HFFc6 (cell line): Measurements from ENCODE around the gene SLC8A2. TPM values are rescaled to one million over a fixed set of nuclear protein-coding genes. Genes with fewer than 3 reads are reported as not detected.

Experiments
- DNase-seq: peaks from one replicate; pipeline ENCODE4 v3.0.0-alpha.2; 2018
- H3K27ac Mint-ChIP-seq: 2 replicates; pipeline ENCODE4 v1.8.0; 2020; ENCODE audit warnings: mild to moderate bottlenecking, mixed read lengths
- H3K27me3 Mint-ChIP-seq: 2 replicates; pipeline ENCODE4 v1.8.0; 2021; ENCODE audit warnings: mild to moderate bottlenecking, moderate library complexity, mixed read lengths; ENCODE audit not compliant: insufficient read depth
- H3K36me3 Mint-ChIP-seq: 2 replicates; pipeline ENCODE4 v1.8.0; 2021; ENCODE audit warnings: low read depth, mixed read lengths
- H3K4me1 Mint-ChIP-seq: 2 replicates; pipeline ENCODE4 v1.8.0; 2020; ENCODE audit warnings: low read depth, mixed read lengths
- H3K4me3 Mint-ChIP-seq: 2 replicates; pipeline ENCODE4 v1.8.0; 2020; ENCODE audit warnings: mild to moderate bottlenecking, moderate library complexity, mixed read lengths
- H3K9me3 Mint-ChIP-seq: 2 replicates; pipeline ENCODE4 v1.8.0; 2020; ENCODE audit warnings: mild to moderate bottlenecking, mixed read lengths
- total RNA-seq, 6 experiments: library from RNA; stranded (reverse); fragmentation: NEBNext Ultra II Directional; extraction: Animal tissue kit (Norgen Biotek cat#: 25700); gene quantifications; 2 replicates in 1 of 6; 3 replicates in 5 of 6; pipeline ENCODE4 v1.2.3, GENCODE V29; 2021
- TF ChIP-seq, protein P1 (sequence below): fragments of 200-600 bp; sonication (generic); IDR thresholded peaks from 2 replicates; pipeline ENCODE4 v1.5.0; 2021; ENCODE audit warnings: antibody characterized with exemption, mild to moderate bottlenecking

SLC8A2 gene
- total RNA-seq, 6 experiments from 2014 or later: not detected

DNA sequence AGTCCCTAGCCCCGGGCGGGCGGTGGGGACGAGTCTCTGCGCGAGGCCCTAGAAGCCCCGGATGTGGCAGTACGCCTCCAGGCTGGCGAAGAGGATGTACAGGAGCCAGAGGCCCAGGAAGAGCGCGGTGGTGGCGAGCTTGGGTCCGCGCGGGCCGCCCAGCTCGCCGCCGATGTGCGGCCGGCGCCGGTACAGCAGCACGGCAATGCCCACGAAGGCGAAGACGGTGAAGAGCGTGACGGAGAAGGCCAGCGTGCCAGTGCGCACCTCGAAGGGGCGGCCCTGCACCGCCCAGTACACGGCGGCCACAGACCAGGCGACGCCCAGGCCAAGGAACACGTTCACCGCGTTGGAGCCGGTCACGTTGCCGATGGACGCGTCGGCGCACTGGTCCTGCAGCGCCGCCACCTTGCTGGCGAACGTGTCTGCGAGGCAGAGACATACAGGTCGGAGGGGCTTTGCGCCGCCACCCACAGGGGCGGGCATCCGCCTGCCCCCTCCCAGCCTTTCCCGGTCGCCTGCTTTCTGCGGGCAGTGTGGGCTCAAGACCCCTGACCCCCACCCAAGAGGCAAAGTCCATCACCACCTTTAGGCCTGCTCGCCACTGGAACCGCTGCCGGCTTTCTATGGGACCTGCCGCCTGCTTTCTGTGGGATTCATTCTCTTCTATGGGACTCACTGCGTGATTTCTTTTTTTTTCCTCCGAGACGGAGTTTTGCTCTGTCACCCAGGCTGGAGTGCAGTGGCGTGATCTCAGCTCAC lies 41.5 kb downstream of the SLC8A2 start:
- Mint-ChIP-seq H3K4me3 (peak overlapping the region; percentile 54), H3K27ac (0 out of 2 replicates have a peak overlapping the region, but pooled peaks have one; percentile 4)

DNA sequence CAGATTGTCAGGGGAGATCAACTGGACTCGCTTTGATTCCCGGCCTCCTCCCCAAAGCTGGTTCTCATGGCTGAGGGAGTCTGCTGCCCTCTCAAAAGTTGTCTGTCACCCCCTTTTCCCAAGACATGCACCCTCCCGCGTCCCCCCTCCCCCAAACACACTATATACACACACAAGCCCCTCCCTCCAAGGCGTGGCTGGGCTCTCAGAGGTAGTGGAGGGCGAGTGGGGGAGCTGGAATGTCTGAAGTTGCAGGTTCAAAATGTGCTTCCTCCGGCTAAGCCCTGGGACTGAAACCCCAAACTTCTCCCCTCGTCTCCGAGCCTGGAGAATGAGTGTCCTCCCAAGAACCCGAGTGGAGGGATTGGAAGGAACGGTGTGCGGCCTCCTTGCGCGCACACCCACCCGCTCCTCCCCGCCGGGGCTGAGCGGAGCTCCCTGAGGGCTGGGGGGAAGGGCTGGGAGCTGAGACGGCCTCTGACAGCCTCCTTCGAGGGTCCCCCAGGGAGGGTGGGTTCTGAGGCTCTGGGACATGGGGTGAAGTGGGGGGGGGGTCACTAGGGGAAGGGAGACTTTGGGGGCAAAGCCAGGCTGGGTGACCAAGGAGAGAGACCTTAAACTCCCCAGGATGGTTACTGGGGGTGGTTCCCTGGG lies 42.4 kb downstream of the SLC8A2 start:
- Mint-ChIP-seq H3K36me3 (no peaks in the 10 kb centered on the region), H3K4me3 (peak overlapping the region; percentile 54; the same call in 1 of the 2 replicates), H3K4me1 (no peaks in the 10 kb centered on the region), H3K27me3 (peaks cover 3% of the 10 kb centered on the region; the same call in 1 of the 2 replicates), H3K9me3 (no peaks in the 10 kb centered on the region), H3K27ac (no peak overlapping the region)
- TF ChIP-seq, protein P1, sequence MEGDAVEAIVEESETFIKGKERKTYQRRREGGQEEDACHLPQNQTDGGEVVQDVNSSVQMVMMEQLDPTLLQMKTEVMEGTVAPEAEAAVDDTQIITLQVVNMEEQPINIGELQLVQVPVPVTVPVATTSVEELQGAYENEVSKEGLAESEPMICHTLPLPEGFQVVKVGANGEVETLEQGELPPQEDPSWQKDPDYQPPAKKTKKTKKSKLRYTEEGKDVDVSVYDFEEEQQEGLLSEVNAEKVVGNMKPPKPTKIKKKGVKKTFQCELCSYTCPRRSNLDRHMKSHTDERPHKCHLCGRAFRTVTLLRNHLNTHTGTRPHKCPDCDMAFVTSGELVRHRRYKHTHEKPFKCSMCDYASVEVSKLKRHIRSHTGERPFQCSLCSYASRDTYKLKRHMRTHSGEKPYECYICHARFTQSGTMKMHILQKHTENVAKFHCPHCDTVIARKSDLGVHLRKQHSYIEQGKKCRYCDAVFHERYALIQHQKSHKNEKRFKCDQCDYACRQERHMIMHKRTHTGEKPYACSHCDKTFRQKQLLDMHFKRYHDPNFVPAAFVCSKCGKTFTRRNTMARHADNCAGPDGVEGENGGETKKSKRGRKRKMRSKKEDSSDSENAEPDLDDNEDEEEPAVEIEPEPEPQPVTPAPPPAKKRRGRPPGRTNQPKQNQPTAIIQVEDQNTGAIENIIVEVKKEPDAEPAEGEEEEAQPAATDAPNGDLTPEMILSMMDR: no peak
- DNase-seq: no peak

More for the DNA sequence above, 41.5 kb downstream of the SLC8A2 start:
- no peaks in the 10 kb centered on the region for H3K36me3 Mint-ChIP-seq
- H3K27me3 Mint-ChIP-seq: peaks cover 1% of the 10 kb centered on the region; the same call in 1 of the 2 replicates
- H3K9me3 Mint-ChIP-seq: no peaks in the 10 kb centered on the region
- DNase-seq: peak; percentile 52
- TF ChIP-seq, protein P1: peak; percentile 64
- no peaks in the 10 kb centered on the region; the same call in 1 of the 2 replicates for H3K4me1 Mint-ChIP-seq

DNA sequence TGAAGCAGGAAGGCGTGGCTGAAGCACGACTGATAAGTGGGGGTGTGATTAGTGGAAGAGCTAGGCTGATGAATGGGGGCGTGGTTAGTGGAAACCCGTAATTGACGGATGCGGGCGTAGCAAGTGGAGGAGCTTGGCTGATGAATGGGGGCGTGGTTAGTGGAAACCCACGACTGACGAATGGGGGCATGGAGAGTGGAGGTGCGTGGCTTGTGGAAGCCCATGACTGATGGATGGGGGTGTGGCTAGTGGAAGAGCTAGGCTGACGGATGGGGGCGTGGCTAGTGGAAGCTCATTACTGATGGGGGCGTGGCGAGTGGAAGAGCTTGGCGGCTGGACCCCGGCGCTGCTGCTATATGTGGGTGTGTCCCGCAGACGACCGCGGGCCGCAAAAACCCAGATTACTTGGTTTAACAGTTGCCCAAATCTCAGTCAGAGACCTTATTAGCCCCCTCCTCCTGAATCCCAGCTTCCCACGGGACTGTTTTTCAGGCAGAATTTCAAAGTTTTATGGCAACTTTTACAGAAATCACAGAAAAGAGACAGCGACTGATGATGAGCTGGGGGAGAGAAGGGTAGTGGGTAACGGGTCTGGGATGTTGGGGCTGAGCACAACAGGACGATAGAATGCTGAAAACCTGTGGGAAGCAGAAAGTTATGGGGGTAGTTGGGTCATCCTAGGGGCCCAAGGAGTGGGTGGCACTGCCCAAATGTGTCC lies 43.4 kb downstream of the SLC8A2 start:
- TF ChIP-seq, protein P1: no peak
- no peak overlapping the region for H3K27ac Mint-ChIP-seq
- no peaks in the 10 kb centered on the region for H3K36me3 Mint-ChIP-seq
- no peaks in the 10 kb centered on the region for H3K4me1 Mint-ChIP-seq
- peak; percentile 96 for DNase-seq
- H3K9me3 Mint-ChIP-seq: no peaks in the 10 kb centered on the region
- no peak overlapping the region for H3K4me3 Mint-ChIP-seq
- H3K27me3 Mint-ChIP-seq: peaks cover 12% of the 10 kb centered on the region

DNA sequence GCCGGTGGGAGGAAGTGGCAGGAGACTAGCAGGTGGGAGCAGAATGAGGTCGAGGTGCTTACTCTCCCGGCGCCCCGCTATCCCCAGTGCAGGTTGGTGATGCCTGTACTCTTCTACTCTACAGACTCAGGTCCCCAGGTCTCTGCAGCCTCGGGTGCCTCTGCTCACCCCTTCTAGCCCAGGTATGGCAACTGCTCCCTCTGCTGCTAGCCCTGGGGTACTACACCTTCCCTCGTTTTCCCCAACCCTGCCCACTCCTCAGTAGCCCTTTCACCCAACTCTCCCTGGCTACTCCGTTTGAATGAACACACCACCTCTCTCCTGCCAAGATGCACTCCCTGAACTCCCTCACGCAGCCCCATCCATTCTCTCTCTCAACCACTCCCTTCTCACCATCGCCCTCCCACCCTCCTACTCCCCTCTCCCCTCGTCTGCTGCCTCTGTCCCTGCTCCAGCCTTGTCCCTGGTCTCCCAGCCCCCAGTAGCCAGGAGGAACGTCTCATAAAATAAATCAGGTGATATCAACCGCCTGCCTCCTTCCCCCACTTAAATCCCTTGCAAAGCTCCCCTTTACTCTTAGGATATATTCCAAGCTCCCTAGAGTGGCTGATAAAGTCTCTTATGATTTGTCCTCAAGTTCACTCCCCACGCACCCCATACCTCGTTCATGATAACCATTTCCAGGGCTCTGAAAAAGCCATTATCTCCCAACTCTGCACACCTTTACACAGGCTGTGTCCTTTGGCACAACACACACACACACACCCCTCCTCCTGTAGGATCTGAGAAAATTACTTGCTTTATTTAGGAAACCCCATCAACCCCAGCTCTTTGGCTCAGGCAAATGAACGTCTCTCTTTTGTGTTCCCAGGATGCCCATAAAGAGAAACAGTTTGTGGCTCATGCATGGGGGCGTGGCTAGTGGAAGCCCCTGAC lies 44.2 kb downstream of the SLC8A2 start:
- H3K27ac Mint-ChIP-seq: no peak overlapping the region; the same call in 1 of the 2 replicates
- peak; percentile 35 for DNase-seq
- no peaks in the 10 kb centered on the region for H3K9me3 Mint-ChIP-seq
- TF ChIP-seq, protein P1: peak; percentile 96
- H3K4me1 Mint-ChIP-seq: peaks cover 8% of the 10 kb centered on the region
- H3K36me3 Mint-ChIP-seq: no peaks in the 10 kb centered on the region
- no peak overlapping the region for H3K4me3 Mint-ChIP-seq
- H3K27me3 Mint-ChIP-seq: peaks cover 18% of the 10 kb centered on the region
